Stimulated activated naive B cell treated with anti-CD40 and anti-IgM and Interleukin-4, amounts not matched to agents 10 μg/mL and 1 μg/mL and 100 μg/mL, for 72 hours (primary cell): ENCODE measurements around the gene HSP90AB1.
A peak's percentile ranks its signal among the peaks of the same experiment; 100 is the strongest.

ENCODE experiments used
- ATAC-seq, 2 donors: fragments of 150-1000 bp; cut with Tn5 transposase; replicated peaks; 2 replicates each; pipeline ENCODE4 v1.10.0; 2021; ENCODE audit warnings: moderate library complexity in 1 of 2
- DNase-seq: peaks from one replicate; pipeline ENCODE4 v3.0.0; 2021
- H3K27ac Mint-ChIP-seq: one replicate; pipeline ENCODE4 v1.8.0; 2022; ENCODE audit warnings: mild to moderate bottlenecking, mixed read lengths
- H3K27me3 Mint-ChIP-seq, 2 donors: one replicate each; pipeline ENCODE4 v1.8.0; 2022; ENCODE audit warnings: mixed read lengths in 2 of 2
- H3K36me3 Mint-ChIP-seq, 2 donors: one replicate each; pipeline ENCODE4 v1.8.0; 2022; ENCODE audit warnings: mixed read lengths in 2 of 2, mild to moderate bottlenecking in 1 of 2
- H3K4me1 Mint-ChIP-seq, 2 donors: one replicate each; pipeline ENCODE4 v1.8.0; 2022; ENCODE audit warnings: mixed read lengths in 2 of 2, mild to moderate bottlenecking in 1 of 2
- H3K4me3 Mint-ChIP-seq, 2 donors: one replicate each; pipeline ENCODE4 v1.8.0; 2022; ENCODE audit warnings: mild to moderate bottlenecking in 2 of 2, mixed read lengths in 2 of 2, moderate library complexity in 1 of 2
- H3K9me3 Mint-ChIP-seq, 2 donors: one replicate each; pipeline ENCODE4 v1.8.0; 2022; ENCODE audit warnings: mixed read lengths in 2 of 2, mild to moderate bottlenecking in 1 of 2

The HSP90AB1 gene

GRCh38 chr6:44237021-44237812, 9.7 kb upstream of the HSP90AB1 start:
- DNase-seq, result peak; percentile 55
- H3K9me3 Mint-ChIP-seq, result no peaks in the 10 kb centered on the region
- peak overlapping the region; percentile 98 for H3K27ac Mint-ChIP-seq
- H3K4me3 Mint-ChIP-seq, result peak overlapping the region; percentile 95
- no peaks in the 10 kb centered on the region for H3K27me3 Mint-ChIP-seq
- peaks cover 9 to 26% of the 10 kb centered on the region in 2 donors for H3K4me1 Mint-ChIP-seq
- peaks cover 18 to 20% of the 10 kb centered on the region in 2 donors for H3K36me3 Mint-ChIP-seq
- ATAC-seq, result peak; percentile 84 to 85

DNA sequence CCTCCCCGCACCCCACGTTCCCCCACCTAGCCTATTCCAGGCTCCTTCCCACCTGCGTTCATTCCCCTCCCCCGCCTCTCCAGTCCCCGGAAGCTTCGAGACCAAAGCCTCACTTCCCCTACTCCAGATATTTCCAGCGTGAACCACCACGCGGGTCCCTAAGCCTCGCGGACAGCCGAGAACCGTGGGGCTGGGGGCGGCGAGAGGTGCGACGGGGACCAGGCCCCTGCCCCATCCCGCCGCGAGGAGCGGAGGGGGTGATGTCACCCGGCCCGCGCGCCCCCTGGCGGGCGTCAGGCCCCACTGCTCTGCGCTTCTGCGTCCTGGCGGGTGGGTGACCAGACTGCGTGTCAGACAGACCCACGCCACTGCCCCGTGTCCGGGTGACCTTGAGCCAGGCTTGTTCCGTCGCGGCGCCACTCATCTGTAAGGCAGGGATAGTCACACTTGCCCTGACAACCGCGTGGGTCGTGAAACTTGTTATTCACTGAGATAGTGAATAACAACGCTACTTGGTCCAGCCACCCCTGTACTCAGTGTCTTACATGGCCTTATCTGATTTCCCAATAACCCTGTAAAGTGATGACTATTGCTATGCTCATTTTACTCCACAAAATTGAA, 9.0 kb upstream of the HSP90AB1 start:
- no peaks in the 10 kb centered on the region for H3K27me3 Mint-ChIP-seq
- DNase-seq, result peak; percentile 79
- no peaks in the 10 kb centered on the region for H3K9me3 Mint-ChIP-seq
- H3K27ac Mint-ChIP-seq, result peak overlapping the region; percentile 98
- H3K4me3 Mint-ChIP-seq, result peak overlapping the region; percentile 95
- H3K36me3 Mint-ChIP-seq, result peaks cover 16 to 17% of the 10 kb centered on the region in 2 donors
- H3K4me1 Mint-ChIP-seq, result peaks cover 9 to 26% of the 10 kb centered on the region in 2 donors
- peak; percentile 93 to 95 for ATAC-seq

DNA sequence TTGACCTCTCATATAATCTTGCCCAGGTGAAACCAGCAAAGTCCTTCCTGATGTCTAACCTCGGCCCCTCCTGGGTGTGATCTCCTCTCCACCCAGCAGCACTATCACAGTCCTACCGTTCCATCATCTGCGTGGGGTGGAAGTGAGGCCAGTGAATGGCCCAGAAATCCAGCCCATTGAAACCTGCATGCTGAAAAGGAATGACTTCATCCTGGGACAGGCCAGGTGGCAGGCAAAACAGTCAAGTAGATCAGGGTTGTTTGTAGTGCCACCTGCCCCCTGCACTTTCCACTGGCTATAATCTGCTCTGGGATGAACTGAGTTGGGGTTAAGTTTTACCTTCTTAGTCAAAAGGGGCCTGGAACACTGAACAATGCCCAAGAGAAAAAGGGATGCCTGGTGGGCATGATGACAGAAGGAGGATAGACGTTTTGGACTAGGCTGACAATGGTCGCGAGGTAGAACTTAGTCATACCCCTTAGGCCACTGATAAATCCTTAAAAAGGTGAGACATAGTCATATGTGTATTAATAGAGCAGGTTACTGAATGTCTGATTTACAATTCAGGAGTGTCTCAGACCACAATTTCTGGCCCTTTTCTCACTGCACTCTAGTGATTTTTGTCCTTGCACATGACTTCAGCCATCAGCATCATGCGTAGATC, 8.1 kb upstream of the HSP90AB1 start:
- H3K27ac Mint-ChIP-seq, result peak overlapping the region; percentile 56
- no peak for ATAC-seq
- no peak for DNase-seq
- peaks cover 9 to 26% of the 10 kb centered on the region in 2 donors for H3K4me1 Mint-ChIP-seq
- H3K36me3 Mint-ChIP-seq, result peaks cover 9 to 10% of the 10 kb centered on the region in 2 donors
- no peaks in the 10 kb centered on the region for H3K27me3 Mint-ChIP-seq
- H3K9me3 Mint-ChIP-seq, result no peaks in the 10 kb centered on the region
- H3K4me3 Mint-ChIP-seq, result peak overlapping the region; percentile 45 to 95

DNA sequence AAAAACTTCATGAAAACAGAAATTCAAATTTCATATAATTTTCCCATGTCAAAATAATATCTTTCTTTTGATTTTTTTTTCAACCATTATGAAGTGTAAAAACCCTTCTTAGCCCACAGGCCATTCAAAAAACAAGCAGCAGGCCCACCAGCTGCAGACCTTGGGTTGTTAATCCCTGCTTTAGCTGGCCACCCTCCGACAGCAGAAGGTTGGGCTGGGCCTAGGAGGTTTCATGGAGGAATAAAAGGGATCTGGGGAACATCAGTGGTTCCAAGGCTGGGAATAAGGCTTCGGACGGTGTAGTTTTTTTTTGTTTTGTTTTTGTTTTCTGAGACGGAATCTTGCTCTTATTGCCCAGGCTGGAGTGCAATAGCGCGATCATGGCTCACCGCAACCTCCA, 3.6 kb upstream of the HSP90AB1 start:
- Mint-ChIP-seq H3K4me1 (peaks cover 23 to 32% of the 10 kb centered on the region in 2 donors), H3K27ac (no peak overlapping the region), H3K27me3 (peaks cover 0 to 5% of the 10 kb centered on the region in 2 donors), H3K9me3 (no peaks in the 10 kb centered on the region), H3K4me3 (no peak overlapping the region), H3K36me3 (peaks cover 16 to 20% of the 10 kb centered on the region in 2 donors)
- ATAC-seq, result no peak
- DNase-seq, result no peak

GRCh38 chr6:44245391-44245911, 1.4 kb upstream of the HSP90AB1 start:
- peaks cover 0 to 5% of the 10 kb centered on the region in 2 donors for H3K27me3 Mint-ChIP-seq
- ATAC-seq (no peak), DNase-seq (no peak)
- peaks cover 39 to 48% of the 10 kb centered on the region in 2 donors for H3K4me1 Mint-ChIP-seq
- H3K27ac Mint-ChIP-seq, result peak overlapping the region; percentile 100
- H3K4me3 Mint-ChIP-seq, result peak overlapping the region; percentile 96 to 98
- H3K9me3 Mint-ChIP-seq, result no peaks in the 10 kb centered on the region
- peaks cover 37 to 41% of the 10 kb centered on the region in 2 donors for H3K36me3 Mint-ChIP-seq

GRCh38 chr6:44245912-44246662, 814 bp upstream of the HSP90AB1 start:
- peak overlapping the region; percentile 100 for H3K27ac Mint-ChIP-seq
- no peaks in the 10 kb centered on the region for H3K9me3 Mint-ChIP-seq
- peak overlapping the region; percentile 96 to 98 for H3K4me3 Mint-ChIP-seq
- ATAC-seq (peak; percentile 71 to 72), DNase-seq (peak; percentile 90)
- H3K4me1 Mint-ChIP-seq, result peaks cover 39 to 55% of the 10 kb centered on the region in 2 donors
- H3K36me3 Mint-ChIP-seq, result peaks cover 42 to 47% of the 10 kb centered on the region in 2 donors
- peaks cover 0 to 5% of the 10 kb centered on the region in 2 donors for H3K27me3 Mint-ChIP-seq

- Mint-ChIP-seq H3K9me3 (no peaks in the 10 kb centered on the region), H3K4me1 (peaks cover 45 to 69% of the 10 kb centered on the region in 2 donors), H3K27ac (peak overlapping the region; percentile 100), H3K27me3 (peaks cover 0 to 5% of the 10 kb centered on the region in 2 donors), H3K36me3 (peaks cover 50 to 63% of the 10 kb centered on the region in 2 donors), H3K4me3 (peak overlapping the region; percentile 96 to 98)
- peak; percentile 38 to 55 for ATAC-seq
- DNase-seq, result peak; percentile 66
Measured at GRCh38 chr6:44247338-44248302, 719 bp downstream of the HSP90AB1 start.

- Mint-ChIP-seq H3K4me1 (peaks cover 55 to 79% of the 10 kb centered on the region in 2 donors), H3K36me3 (peaks cover 60 to 72% of the 10 kb centered on the region in 2 donors), H3K4me3 (peak overlapping the region; percentile 96 to 98), H3K27ac (peak overlapping the region; percentile 100), H3K9me3 (no peaks in the 10 kb centered on the region), H3K27me3 (peaks cover 0 to 5% of the 10 kb centered on the region in 2 donors)
- ATAC-seq, result no peak
- DNase-seq, result no peak
Measured at GRCh38 chr6:44248579-44248978, 1.7 kb downstream of the HSP90AB1 start.

DNA sequence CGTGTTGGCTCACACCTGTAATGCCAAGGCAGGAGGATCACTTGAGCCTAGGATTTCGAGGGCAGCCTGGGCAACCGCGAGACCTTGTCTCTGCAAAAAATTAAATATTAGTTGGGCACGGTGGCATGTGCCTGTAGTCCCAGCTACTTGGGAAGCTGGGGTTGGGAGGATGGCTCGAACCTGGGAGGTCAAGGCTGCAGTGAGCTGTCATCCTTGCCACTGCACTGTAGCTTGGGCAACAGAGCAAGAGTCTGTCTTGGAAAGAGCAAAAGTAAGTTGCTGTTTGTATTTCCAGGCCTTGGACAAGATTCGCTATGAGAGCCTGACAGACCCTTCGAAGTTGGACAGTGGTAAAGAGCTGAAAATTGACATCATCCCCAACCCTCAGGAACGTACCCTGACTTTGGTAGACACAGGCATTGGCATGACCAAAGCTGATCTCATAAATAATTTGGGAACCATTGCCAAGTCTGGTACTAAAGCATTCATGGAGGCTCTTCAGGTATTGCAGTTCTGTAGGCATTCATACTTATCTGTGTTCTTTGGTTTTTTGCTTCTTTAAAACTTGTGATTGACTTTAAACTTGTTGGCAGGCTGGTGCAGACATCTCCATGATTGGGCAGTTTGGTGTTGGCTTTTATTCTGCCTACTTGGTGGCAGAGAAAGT, 2.3 kb downstream of the HSP90AB1 start:
- Mint-ChIP-seq H3K9me3 (no peaks in the 10 kb centered on the region), H3K4me3 (peak overlapping the region; percentile 96 to 98), H3K27me3 (peaks cover 0 to 5% of the 10 kb centered on the region in 2 donors), H3K36me3 (peaks cover 65 to 79% of the 10 kb centered on the region in 2 donors), H3K4me1 (peaks cover 59 to 85% of the 10 kb centered on the region in 2 donors), H3K27ac (peak overlapping the region; percentile 100)
- ATAC-seq (no peak), DNase-seq (no peak)

DNA sequence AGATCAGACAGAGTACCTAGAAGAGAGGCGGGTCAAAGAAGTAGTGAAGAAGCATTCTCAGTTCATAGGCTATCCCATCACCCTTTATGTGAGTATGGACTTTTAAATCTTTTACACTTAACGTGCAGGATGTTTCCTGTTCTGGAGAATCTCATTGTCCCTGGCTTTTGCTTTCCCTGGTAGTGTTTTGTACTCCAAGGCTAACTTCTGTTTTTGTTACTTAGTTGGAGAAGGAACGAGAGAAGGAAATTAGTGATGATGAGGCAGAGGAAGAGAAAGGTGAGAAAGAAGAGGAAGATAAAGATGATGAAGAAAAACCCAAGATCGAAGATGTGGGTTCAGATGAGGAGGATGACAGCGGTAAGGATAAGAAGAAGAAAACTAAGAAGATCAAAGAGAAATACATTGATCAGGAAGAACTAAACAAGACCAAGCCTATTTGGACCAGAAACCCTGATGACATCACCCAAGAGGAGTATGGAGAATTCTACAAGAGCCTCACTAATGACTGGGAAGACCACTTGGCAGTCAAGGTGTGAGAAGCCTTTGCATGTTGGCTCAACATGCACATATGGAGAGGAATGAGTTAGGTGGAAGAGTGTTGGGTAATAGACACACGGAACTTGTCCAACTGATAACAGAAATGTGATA, 3.3 kb downstream of the HSP90AB1 start:
- no peak for DNase-seq
- Mint-ChIP-seq H3K9me3 (no peaks in the 10 kb centered on the region), H3K4me1 (peaks cover 66 to 92% of the 10 kb centered on the region in 2 donors), H3K36me3 (peaks cover 72 to 88% of the 10 kb centered on the region in 2 donors), H3K27ac (peak overlapping the region; percentile 100), H3K4me3 (peak overlapping the region; percentile 96 to 98), H3K27me3 (peaks cover 0 to 5% of the 10 kb centered on the region in 2 donors)
- no peak for ATAC-seq

GRCh38 chr6:44250718-44251123, 3.8 kb downstream of the HSP90AB1 start:
- H3K4me1 Mint-ChIP-seq, result peaks cover 66 to 92% of the 10 kb centered on the region in 2 donors
- DNase-seq, result no peak
- H3K4me3 Mint-ChIP-seq, result peak overlapping the region; percentile 96 to 98
- peaks cover 77 to 94% of the 10 kb centered on the region in 2 donors for H3K36me3 Mint-ChIP-seq
- no peak for ATAC-seq
- H3K27me3 Mint-ChIP-seq, result peaks cover 0 to 5% of the 10 kb centered on the region in 2 donors
- peak overlapping the region; percentile 42 for H3K27ac Mint-ChIP-seq
- H3K9me3 Mint-ChIP-seq, result no peaks in the 10 kb centered on the region
